GM21529 (cell line): Measurements from ENCODE around the gene SENP8.

Source experiments
- ATAC-seq: cut with Tn5 transposase; IDR thresholded peaks from one replicate; pipeline ENCODE4 v1.9.1; 2021; ENCODE audit not compliant: unreplicated experiment

Gene SENP8

DNA sequence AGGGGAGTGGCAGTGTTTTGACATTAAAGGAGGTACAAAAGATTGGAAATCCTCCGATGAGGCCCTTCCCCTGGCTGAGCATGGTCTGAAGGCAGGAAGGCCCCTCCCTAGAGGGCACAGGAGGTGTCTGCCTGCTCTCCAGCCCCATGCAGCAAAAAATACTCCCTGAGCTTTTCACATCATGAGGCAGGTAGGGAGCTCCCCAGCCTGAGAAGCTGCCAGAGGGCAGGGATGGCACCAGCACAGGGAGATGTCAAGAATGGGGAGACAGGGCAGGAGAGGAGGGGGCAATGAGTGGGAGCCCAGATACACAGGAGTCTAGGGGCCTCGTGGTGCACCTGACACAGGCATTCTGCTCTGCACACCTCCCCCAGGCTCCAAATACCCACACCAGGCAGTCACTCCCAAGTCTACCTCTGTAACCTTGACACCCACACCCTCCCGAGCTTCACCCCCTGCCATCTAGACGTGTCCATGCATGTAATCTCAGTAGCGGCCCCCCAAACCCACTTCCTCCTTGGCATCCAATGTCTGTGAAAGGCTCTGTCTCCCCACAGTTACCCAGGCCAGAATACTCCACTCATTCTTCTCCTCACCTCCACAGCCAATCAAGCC, 56.5 kb downstream of the SENP8 start:
- ATAC-seq, result no peak

DNA sequence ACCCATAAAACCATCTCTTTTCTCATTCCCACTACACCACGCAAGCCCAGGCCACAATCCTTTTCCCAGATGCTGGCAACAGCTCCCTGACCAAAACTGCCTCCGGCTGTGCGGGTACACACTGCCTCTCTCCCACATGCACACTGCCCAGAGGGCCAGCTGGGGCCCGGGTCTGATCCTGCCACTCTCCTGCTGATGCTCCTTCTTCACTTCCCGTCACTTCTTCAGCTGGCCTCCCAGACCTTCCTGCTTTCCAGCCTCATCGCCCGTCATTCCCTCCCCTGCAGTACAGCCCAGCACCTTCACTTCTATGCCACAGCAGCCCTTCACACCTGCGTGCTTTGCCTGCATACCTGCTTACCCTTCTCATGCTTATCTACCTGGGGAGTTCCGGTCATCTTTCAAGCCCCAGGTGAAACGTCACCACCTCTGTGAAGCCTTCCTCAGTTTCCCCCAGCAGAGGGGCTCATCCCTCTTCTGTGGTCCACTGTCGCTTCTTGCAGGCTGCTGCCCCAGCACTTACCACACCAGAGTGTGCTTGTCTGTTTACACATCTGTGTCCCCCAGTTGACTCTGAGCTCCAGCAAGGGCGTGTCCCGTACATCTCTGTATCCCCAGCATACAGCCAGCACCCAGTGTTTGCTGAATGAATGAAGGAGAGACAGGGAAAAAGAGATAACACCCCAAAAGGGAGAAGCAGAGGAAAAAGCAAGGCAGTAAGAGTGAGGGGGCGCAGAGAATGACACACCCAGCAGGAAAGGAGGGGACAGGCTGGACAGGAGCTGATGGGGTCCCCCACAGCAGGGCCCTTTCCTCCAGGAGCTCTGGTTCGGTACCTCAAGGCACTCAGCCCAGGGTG, 57.2 kb downstream of the SENP8 start:
- no peak for ATAC-seq

DNA sequence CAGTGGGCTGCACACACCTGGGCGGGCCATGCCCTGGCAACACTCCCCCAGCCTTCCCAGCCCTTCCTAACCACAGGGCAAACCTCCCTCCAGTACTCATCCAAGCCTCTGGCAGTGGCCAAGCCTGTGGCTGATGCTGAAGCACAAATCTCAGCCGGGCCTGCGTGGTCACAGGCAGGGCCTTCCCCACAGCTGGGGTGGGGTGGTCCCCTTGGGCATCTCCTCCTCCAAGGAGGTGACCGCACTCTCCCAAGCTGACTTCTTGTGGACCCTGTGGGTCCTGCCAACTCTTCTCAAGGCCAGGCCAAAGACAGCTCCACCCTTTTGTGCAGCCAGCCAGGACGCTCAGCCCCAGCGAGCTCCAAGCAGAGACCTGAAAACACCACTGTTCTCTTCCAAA, 58.0 kb downstream of the SENP8 start:
- no peak for ATAC-seq

DNA sequence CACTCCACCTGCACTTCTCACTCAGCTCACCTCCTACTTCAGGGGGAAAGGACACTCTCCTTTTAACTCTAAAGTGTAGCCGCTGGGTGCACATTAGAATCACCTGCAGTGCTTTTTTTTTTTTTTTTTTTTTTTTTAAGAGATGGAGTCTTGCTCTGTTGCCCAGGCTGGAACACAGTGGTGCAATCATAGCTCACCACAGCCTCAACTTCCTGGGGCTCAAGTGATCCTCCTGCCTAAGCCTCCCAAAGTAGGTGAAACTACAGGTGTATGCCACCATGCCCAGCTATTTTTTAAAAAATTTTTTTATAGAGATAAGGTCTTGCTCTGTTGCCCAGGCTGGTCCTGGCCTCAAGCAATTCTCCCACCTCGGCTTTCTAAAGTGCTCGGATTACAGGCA, 58.5 kb downstream of the SENP8 start:
- no peak for ATAC-seq

DNA sequence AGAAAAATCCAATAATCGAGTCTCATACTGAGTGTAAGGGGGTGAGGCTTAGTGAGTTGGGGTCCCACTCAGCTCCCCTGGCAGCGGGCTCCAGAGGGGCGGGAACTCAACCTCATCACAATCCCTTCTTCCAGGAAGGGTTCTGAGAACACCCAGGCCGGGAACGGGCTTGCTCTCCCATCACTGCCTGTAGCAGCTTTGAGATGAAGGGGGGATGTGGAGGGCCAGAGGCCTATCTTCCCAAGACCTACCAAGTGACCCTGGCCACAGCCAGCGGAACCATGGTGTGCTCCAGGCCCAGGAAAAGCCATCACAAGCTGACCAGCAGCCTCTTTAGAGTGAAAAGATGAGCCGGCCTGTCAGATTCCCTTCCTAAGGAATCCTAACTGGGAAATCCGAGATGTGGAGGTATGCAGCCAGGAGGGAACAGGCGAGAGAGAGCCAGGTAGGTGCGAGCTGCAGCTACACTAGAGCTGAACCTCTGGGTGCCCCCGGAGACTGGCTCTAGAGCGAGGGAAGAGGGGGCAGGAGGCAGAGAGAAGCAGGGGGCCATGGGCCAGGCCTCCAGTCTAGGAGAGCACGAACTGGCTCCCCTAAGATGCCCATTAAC, 60.9 kb downstream of the SENP8 start:
- ATAC-seq, result no peak

DNA sequence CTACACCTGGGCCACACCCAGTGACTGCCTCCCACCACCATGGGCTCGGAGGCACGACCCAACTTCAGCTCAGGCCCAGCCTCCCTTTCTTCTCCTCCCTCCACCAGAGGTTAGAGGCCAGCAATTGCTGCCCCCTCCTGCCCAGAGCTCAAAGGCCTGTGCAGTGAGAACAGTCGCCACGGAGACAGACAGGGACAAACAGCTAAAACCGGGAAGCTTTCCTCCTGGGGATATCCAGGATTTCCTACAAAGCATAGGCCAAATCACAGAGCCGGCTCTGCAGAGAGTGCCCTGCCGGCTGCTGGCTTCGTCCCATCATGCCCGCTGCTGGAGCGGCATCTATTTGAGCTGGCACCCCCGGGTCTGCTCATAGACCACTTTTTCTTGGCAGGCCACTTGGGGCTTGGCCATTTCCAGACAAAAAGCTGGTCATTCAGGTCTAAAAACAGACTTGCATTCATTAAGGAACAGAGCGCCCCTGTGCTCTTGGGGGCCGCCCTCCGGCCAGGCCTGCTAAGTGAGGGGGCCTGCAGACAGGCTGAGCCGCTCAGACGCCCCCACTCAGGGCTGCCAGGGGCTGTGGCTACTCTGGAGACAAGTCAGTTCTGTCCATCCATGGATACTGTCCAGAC, 61.9 kb downstream of the SENP8 start:
- ATAC-seq, result no peak

DNA sequence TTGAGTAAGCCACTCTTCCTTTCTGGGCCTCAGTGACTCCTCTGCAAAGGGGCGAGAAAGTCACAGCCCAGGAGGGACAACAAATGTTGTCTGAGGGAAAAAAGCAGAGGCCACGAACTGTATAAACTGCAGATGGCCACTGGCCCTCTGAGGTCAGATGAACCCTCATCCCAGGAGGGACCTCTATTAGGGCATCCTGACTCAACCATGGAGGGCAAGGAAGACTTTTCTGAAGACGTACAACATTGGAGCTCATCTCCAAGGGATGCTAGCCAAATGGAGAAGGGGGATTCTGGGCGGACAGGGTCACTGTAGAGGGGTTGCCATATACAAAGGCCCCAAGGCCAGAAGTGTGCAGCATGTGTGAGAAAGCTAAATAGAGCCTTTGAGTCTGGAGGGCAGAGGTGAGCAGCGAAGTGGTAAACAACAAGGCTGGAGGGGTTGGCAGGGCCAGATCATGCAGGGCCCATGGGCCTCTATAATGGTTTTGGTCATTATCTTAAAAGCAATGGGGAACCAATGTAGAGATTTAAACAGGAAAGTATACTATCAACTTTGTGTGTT, 62.6 kb downstream of the SENP8 start:
- ATAC-seq, result no peak

DNA sequence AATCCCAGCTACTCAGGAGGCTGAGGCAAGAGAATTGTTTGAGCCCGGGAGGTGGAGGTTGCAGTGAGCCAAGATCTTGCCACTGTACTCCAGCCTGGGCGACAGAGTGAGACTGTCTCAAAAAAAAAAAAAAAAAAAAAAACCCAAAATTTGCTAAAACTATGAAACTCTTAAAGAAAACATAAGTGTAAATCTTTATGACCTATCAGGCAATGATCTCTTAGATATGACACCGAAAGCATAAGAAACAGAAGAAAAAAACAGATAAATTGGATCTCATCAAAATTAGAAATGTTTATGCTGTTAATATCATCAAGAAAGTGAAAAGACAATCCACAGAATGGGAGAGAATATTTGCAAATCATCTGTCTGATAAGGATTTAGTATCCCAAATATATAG, 64.0 kb downstream of the SENP8 start:
- no peak for ATAC-seq

DNA sequence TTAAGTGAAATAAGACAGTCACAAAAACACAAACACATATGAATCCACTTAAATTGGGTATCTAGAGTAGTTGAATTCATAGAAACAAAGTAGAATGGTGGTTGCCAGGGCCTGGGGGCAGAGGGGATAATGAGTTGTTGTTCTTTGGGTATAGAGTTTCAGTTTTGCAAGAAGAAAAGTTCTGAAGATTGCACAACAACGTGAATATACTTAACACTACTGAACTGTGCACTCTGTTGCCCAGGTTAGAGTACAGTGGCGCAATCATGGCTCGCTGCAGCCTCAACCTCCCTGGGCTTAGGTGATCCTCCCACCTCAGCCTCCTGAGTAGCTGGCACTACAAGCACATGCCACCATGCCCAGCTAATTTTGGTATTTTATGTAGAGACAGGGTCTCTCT, 64.5 kb downstream of the SENP8 start:
- no peak for ATAC-seq

DNA sequence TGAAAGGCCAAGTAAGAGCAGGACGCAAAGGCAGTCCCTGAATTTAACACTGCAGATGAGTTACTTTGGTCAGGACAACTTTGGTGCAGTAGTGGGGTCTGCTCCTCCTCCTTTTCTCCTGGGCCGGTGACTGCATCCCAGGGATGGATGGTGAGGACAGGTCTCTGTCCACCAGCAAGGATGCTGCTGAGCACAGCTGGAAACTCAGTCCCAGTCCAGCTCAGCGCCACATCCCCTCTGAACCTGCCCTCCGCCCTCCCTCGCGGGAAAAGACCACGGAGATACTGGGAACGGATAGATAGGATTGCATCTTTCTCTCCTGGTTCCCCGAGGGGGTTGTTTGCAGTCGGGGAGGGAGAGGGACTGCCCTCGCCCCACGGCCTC, 65.6 kb downstream of the SENP8 start:
- no peak for ATAC-seq

DNA sequence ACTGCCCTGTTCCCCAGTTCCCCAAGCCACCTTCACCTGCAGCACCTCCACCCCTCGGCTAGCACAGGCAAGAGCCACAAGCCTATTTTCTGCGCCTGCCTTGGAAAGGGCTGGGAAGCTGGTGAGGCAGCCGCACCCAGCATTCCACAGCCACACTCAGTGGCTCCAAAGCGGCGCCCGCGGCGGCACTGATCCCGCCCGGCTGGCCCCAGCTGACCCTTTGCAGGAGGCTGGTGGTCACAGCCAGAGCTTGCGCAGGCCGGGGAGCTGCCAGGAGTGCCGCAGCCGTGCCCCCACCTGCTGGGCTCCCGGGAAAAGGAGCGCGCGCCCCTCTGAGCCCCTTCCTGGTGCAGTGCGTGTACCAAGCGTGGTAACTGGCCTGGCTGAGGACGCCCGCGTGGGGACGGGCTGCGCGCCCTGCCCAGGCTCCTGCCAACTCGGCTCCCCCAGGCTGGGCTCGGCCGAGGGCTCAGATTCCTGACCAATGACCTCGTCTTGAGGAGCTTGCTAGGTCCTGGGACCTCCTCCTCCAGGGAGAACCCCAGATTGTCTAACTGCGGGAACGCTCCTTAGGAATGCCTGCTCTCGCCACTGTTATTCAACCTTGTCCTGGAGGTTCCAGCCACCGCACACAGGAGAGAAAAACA, 66.1 kb downstream of the SENP8 start:
- ATAC-seq, result no peak

DNA sequence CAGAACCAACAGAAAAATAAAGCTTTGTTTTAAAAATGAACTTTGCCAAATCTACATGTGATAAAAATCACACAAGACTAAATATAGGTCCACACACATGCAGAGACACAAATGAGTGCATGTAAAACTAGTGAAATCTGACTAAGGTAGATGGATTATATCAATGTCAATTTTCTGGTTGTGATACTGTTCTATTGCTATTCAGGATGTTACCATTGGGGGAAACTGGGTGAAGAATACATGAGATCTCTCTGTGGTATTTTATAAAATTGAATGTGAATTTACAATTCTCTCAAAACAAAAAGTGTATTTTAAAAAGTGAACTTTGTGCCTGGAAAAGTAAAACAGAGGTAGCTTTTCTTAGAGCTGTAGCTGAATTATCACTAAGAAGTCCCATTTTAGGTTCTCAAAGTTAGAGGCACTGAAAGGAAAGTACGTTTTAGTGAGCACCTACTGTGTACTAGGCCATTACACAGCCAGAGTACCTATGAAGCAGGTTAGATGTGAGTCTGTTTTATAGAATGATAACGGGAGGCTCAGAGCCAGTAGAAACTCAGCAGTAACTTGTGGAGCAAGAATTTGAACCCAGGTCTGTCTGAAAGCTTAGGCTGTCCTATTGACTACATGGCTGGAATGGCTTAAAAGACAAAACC, 71.2 kb downstream of the SENP8 start:
- no peak for ATAC-seq

DNA sequence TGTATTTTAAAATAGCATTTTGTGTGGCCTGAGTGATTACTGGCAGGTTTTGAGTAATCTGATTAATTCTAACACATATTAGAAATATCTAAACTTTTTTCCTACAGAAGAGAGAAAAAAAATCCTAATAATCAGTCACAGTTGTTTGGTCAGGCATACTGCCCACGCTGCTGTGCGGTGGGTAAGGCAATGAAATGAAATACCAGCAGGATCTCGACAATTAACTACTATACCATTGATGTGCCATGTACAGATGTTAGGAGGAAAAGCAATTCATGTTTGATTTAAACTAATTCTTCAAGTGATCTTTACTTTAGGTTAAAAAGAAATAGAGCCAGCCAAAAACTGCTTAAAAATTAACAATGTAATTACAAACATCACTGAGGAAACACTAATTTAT, 74.2 kb downstream of the SENP8 start:
- no peak for ATAC-seq
